Cardiac muscle cell (in vitro differentiated cells and primary cell): Measurements from ENCODE around the gene PCGF2. TPM values are rescaled to one million over a fixed set of nuclear protein-coding genes. Genes with fewer than 3 reads are reported as not detected.
A peak's percentile ranks its signal among the peaks of the same experiment; 100 is the strongest.

Source experiments
- DNase-seq, 2 donors: peaks; one replicate each; pipeline versions ENCODE4 v3.0.0 to v3.0.0-alpha.2; 2010 to 2017; ENCODE audit warnings: low read depth in 1 of 2, low spot score in 1 of 2
- H3K27ac ChIP-seq: fragments of 200-600 bp; sonication (generic); 2 replicates; pipeline ENCODE4 v1.5.1; 2016
- H3K27me3 ChIP-seq: fragments of 200-600 bp; sonication (generic); 2 replicates; pipeline ENCODE4 v1.6.0; 2016; ENCODE audit warnings: control low read depth
- H3K36me3 ChIP-seq: fragments of 200-600 bp; sonication (generic); 2 replicates; pipeline ENCODE4 v1.5.1; 2016; ENCODE audit warnings: control low read depth
- H3K4me1 ChIP-seq: fragments of 200-600 bp; sonication (generic); 2 replicates; pipeline ENCODE4 v1.8.1; 2017; ENCODE audit warnings: low read depth, mild to moderate bottlenecking, mixed run types
- H3K4me3 ChIP-seq: fragments of 200-600 bp; sonication (generic); 2 replicates; pipeline ENCODE4 v1.5.1; 2016; ENCODE audit warnings: mild to moderate bottlenecking
- H3K9me3 ChIP-seq: fragments of 200-600 bp; sonication (generic); 2 replicates; pipeline ENCODE4 v1.5.1; 2017; ENCODE audit warnings: low read depth, mild to moderate bottlenecking, control low read depth
- polyA plus RNA-seq: library from polyadenylated mRNA; unstranded; fragments of >200 nt; fragmentation: Nextera tagmentation; extraction: Ambion mirVana; gene quantifications from 2 replicates; pipeline ENCODE4 v1.2.1, GENCODE V29; 2016
- total RNA-seq: library from RNA; depleted of rRNA; stranded (reverse); fragments of >200 nt; gene quantifications from 2 replicates; pipeline ENCODE4 v1.2.3, GENCODE V29; 2016
- TF ChIP-seq, protein P1 (sequence below): IDR thresholded peaks from 2 replicates; pipeline ENCODE4 v1.5.1; 2012; ENCODE audit warnings: low read depth, mild to moderate bottlenecking, low read length

PCGF2 gene
- total and polyA plus RNA-seq, 2 experiments from 2014 or later: 12.2 to 21.7 TPM

DNA sequence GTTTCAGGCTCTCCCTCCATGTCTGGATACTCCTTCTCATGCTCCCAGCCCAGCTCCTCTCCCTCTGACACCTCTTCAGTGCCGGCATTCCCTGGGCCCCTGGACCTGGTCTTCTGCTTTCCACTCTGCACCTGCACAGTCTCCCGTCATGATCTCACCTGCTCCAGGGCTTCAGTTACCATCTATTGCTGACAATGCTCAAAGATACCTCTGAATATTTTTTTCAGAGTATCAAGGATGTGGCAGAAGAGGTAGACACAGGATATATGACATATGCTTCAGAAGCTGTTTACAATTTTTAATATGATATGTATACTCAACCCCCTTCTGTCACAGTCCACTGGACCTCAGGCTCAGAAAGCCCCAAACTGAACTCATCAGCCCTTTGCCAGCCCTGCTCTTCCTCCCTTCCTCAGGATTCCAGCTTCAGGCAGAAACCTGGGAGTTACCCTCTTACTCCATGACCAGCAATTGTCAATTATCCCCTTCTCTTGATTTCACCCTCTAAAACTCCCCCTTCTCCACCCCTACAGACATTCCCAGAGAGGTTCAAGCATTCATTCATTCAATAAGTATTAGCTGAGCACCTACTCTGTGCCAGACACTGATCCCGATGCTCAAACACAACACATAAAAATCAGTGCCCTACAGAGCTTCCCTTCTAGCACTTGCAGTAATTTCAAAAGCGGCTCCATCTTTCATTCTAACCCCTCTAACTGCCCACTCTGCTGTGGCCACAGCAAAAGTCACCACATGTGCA, 50.9 kb downstream of the PCGF2 start:
- H3K4me1 ChIP-seq: peaks cover 8% of the 10 kb centered on the region
- DNase-seq: no peak
- H3K27me3 ChIP-seq: peaks cover 39% of the 10 kb centered on the region
- H3K9me3 ChIP-seq: no peaks in the 10 kb centered on the region
- H3K36me3 ChIP-seq: no peaks in the 10 kb centered on the region
- H3K27ac ChIP-seq: no peak overlapping the region
- TF ChIP-seq, protein P1, sequence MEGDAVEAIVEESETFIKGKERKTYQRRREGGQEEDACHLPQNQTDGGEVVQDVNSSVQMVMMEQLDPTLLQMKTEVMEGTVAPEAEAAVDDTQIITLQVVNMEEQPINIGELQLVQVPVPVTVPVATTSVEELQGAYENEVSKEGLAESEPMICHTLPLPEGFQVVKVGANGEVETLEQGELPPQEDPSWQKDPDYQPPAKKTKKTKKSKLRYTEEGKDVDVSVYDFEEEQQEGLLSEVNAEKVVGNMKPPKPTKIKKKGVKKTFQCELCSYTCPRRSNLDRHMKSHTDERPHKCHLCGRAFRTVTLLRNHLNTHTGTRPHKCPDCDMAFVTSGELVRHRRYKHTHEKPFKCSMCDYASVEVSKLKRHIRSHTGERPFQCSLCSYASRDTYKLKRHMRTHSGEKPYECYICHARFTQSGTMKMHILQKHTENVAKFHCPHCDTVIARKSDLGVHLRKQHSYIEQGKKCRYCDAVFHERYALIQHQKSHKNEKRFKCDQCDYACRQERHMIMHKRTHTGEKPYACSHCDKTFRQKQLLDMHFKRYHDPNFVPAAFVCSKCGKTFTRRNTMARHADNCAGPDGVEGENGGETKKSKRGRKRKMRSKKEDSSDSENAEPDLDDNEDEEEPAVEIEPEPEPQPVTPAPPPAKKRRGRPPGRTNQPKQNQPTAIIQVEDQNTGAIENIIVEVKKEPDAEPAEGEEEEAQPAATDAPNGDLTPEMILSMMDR: no peak
- H3K4me3 ChIP-seq: no peak overlapping the region

DNA sequence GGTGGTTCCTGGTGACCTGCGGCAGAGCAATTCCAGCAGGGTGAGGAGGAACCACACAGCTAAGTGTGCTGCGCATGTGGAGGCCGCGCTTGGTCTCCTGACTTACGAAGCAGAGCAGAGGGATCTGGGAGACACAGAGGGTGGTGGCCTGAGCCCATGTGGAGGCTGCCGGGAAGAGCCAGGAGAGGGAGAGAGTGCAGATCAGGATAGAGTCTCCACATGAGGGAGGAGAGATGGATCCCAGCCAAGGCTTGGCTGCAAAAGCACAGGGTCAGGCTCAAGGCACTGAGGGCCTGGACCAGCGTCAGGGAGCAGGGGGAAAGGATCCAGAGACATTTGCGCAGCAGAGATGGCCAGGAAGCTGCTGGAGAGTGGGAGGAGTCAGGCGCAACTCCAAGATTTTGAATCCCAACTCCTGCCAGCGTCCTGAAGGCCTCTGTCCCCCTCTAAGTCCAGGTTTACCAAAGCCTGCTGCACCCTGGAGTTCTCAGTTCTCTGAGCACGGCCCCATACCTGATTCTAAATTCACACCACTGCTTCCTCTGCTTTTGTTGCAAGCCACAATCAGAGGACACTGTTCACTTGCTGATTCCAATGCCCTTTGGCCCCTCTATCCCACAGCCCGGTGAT, 54.3 kb downstream of the PCGF2 start:
- DNase-seq: peak in 1 of 2 donors; percentile 97
- Histone ChIP-seq H3K9me3 (no peaks in the 10 kb centered on the region), H3K4me1 (peaks cover 5% of the 10 kb centered on the region), H3K27me3 (peaks cover 14% of the 10 kb centered on the region), H3K4me3 (no peak overlapping the region), H3K36me3 (no peaks in the 10 kb centered on the region), H3K27ac (no peak overlapping the region)
- TF ChIP-seq, protein P1: peak; percentile 16

DNA sequence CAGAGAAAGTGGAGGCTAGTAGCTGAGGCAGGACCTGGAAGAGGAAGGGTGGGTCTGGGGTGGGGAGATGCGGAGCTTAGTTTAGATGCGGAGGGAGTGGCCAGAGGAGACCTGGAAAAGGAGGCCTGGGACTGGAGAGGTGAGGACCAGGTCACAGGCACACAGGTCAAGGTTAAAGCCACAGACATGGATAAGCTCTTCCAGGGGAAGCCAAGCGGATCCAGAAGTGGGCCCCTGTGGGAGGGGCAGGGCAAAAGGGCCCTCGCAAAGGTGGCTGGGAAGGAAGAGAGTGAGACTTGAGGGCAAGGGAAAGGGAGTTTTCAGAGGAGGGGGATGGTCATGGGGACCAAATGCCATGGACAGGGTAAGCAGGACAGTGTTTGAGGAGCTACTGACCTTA, 57.0 kb downstream of the PCGF2 start:
- no peaks in the 10 kb centered on the region for H3K27me3 ChIP-seq
- peaks cover 5% of the 10 kb centered on the region for H3K4me1 ChIP-seq
- H3K9me3 ChIP-seq: no peaks in the 10 kb centered on the region
- DNase-seq: no peak
- H3K36me3 ChIP-seq: no peaks in the 10 kb centered on the region
- H3K4me3 ChIP-seq: no peak overlapping the region
- TF ChIP-seq, protein P1: no peak
- no peak overlapping the region for H3K27ac ChIP-seq

DNA sequence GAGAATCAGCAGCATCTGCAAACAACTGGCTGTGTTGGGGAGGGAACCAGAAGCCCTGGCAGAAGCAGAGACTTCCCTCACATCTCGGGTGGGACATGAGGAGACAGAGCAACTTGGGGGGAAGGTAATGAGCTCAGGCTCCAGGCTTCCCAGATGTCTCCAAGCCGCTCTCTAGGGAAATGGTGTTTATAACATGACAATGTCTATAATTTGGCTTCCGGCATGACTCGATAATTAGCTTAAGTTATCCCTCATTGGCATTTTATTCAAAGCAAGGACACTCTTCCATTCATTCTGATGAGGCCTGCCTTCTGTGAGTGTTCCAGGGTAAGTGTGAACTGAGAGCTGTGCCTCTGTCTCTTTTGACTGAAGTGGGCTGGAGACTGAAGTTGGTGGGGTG, 57.8 kb downstream of the PCGF2 start:
- Histone ChIP-seq H3K27ac (no peak overlapping the region), H3K4me1 (no peaks in the 10 kb centered on the region), H3K36me3 (no peaks in the 10 kb centered on the region), H3K27me3 (no peaks in the 10 kb centered on the region), H3K4me3 (no peak overlapping the region), H3K9me3 (no peaks in the 10 kb centered on the region)
- DNase-seq: no peak
- TF ChIP-seq, protein P1: no peak

DNA sequence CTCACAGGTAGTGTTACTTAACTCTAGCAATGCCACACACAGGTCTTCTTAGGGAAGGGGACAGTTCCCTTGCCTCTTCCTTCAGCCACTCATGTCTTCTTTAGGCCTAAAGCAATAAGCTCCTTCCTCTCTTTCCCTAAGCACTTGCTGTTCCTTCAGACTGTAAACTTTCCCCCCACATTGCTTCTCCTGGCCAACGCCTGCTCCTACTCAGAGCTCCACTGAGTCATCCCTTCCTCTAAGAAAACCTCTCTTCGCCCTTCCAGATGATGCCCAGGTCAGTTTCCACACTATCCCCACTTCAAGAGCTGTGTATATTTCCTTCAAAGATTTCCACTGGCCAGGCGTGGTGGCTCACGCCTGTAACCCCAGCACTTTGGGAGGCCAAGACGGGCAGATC, 60.9 kb downstream of the PCGF2 start:
- Histone ChIP-seq H3K36me3 (no peaks in the 10 kb centered on the region), H3K27me3 (no peaks in the 10 kb centered on the region), H3K9me3 (no peaks in the 10 kb centered on the region), H3K4me3 (no peak overlapping the region), H3K27ac (no peak overlapping the region), H3K4me1 (no peaks in the 10 kb centered on the region)
- TF ChIP-seq, protein P1: no peak
- peak in 1 of 2 donors; percentile 53 for DNase-seq
